Adipocyte (in vitro differentiated cells): ENCODE results near the gene BMP6.

Source experiments
- DNase-seq: peaks from one replicate; pipeline ENCODE4 v3.0.0-alpha.2; 2015; ENCODE audit warnings: low read depth
- H3K27me3 ChIP-seq: replicated peaks from 2 replicates; pipeline ENCODE4 v1.7.0; 2013; ENCODE audit warnings: mild to moderate bottlenecking, low read length, moderate library complexity; ENCODE audit not compliant: control insufficient read depth, insufficient read depth
- H3K36me3 ChIP-seq: 2 replicates; pipeline ENCODE4 v1.7.0; 2013; ENCODE audit warnings: low read length, mild to moderate bottlenecking, moderate library complexity; ENCODE audit not compliant: control insufficient read depth, insufficient read depth, severe bottlenecking
- H3K4me1 ChIP-seq: 2 replicates; pipeline ENCODE4 v1.7.0; 2013; ENCODE audit warnings: mild to moderate bottlenecking, low read length, moderate library complexity; ENCODE audit not compliant: control insufficient read depth, insufficient read depth
- H3K4me3 ChIP-seq: 2 replicates; pipeline ENCODE4 v1.7.0; 2013; ENCODE audit warnings: mild to moderate bottlenecking, low read length, moderate library complexity
- H3K9ac ChIP-seq: 2 replicates; pipeline ENCODE4 v1.7.0; 2013; ENCODE audit warnings: mild to moderate bottlenecking, low read length, moderate library complexity
- H3K9me3 ChIP-seq: 2 replicates; pipeline ENCODE4 v1.7.0; 2013; ENCODE audit warnings: mild to moderate bottlenecking, low read length, moderate library complexity; ENCODE audit not compliant: control insufficient read depth

The BMP6 gene

DNA sequence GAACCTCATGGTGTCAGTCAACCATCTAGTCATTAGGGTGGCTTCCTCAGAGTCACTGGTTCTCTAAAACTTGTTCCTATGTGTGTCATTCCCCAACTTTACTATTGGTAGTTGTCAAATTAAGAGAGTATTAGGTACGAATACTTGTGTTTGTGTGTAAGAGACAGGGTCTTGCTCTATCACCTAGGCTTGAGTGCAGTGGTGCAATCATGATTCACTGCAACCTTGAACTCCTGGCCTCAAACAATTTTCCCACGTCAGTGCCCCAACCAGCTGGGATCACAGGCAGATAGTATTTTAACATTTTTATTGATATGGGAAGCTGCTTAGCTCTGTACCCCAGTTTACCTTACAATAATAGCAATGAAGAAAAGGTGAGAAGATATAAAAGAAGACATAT is 50.6 kb downstream of the BMP6 start:
- Histone ChIP-seq H3K36me3 (no peaks in the 10 kb centered on the region), H3K27me3 (no peaks in the 10 kb centered on the region), H3K4me1 (no peaks in the 10 kb centered on the region), H3K9ac (no peak overlapping the region), H3K4me3 (no peak overlapping the region), H3K9me3 (no peaks in the 10 kb centered on the region)
- DNase-seq = no peak

- H3K27me3 ChIP-seq = no peaks in the 10 kb centered on the region
- H3K4me3 ChIP-seq = no peak overlapping the region
- no peaks in the 10 kb centered on the region for H3K9me3 ChIP-seq
- DNase-seq = no peak
- no peaks in the 10 kb centered on the region for H3K36me3 ChIP-seq
- H3K4me1 ChIP-seq = no peaks in the 10 kb centered on the region
- no peak overlapping the region for H3K9ac ChIP-seq
Observed at GRCh38 chr6:7777074-7777473, 51.2 kb downstream of the BMP6 start.

DNA sequence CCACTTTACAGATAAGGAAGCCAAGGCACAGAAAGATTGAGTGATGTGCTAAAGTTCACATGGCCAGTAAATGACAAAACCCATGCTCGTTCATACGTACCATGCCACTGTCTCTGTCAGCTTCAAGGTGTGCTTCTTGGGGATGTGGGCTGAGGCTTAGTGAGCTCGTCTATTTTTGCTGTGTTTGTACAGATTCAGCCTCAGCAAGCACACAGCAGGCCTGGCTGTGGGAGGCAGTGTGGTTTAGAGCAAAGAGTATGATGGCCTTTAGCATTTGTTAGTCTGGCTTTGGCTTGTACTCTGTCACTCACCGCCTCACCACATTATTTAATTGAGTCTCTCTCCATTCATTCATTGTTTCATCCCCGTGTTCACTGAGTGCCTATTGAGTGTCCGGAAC is 55.3 kb downstream of the BMP6 start:
- Histone ChIP-seq H3K4me1 (peaks cover 24% of the 10 kb centered on the region), H3K4me3 (no peak overlapping the region), H3K27me3 (no peaks in the 10 kb centered on the region), H3K9me3 (no peaks in the 10 kb centered on the region), H3K9ac (no peak overlapping the region), H3K36me3 (no peaks in the 10 kb centered on the region)
- DNase-seq = no peak

DNA sequence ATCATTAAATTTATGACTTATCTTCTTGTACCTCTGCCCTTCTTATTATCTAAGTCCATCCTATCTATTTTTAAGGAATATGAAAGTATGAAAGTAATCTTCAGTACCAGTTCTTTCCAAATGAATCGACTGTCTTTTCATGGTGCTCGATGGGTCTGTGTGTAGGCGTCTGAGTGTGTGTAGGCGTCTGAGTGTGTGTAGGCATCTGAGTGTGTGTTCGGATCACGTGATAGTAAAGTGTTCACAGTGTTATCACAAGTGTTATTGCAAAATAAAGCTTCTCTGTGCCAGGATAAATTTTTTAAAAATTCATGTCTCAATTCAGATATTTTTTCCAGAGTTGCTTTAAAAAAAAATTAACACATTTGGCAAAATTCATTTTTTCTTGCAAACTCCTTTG is 58.3 kb downstream of the BMP6 start:
- DNase-seq = no peak
- Histone ChIP-seq H3K9me3 (no peaks in the 10 kb centered on the region), H3K4me1 (peaks cover 43% of the 10 kb centered on the region), H3K4me3 (peak overlapping the region; percentile 42), H3K36me3 (no peaks in the 10 kb centered on the region), H3K9ac (no peak overlapping the region), H3K27me3 (no peaks in the 10 kb centered on the region)

GRCh38 chr6:7784706-7785105 is 58.8 kb downstream of the BMP6 start:
- no peaks in the 10 kb centered on the region for H3K36me3 ChIP-seq
- peak overlapping the region; percentile 42 for H3K4me3 ChIP-seq
- DNase-seq = no peak
- H3K27me3 ChIP-seq = no peaks in the 10 kb centered on the region
- no peaks in the 10 kb centered on the region for H3K9me3 ChIP-seq
- no peak overlapping the region for H3K9ac ChIP-seq
- H3K4me1 ChIP-seq = peaks cover 43% of the 10 kb centered on the region

DNA sequence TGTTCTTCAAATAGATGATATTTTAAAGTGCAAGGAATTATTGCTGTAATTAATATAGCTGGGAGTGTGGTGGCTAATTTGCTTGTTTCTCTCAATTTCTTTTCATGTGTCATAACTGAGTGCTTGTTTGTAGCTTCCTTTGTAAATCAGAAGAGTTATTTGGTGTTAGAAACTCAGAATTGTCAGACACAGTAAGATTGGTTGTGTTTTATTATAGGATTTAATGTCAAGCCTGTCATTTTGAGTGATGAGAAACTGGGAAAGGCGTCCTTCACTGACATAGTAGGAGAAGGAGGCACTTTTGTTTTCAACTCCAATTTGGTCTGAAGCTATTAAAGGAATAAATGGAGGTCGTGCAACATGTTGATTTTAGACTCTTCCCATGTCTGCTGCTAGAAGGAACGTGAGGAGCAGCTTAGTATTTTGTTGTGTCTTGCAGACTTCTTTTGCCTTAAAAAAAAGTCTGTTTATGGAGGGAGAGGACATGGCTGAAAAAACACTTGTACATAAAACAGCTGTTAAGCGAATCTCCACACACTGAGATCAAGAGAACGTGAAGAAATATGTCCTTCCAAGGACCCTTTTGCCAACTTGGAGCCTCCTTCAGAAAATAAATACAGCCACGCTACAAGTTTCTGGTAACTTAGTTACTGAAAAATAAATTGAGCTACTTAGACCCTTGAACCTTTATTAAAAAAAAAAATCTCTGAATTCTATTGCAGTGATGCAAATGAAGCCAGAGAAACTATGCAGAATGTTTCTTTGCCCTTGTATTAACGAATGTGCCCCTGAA is 59.5 kb downstream of the BMP6 start:
- Histone ChIP-seq H3K4me1 (peaks cover 43% of the 10 kb centered on the region), H3K9ac (no peak overlapping the region), H3K27me3 (no peaks in the 10 kb centered on the region), H3K36me3 (no peaks in the 10 kb centered on the region), H3K4me3 (no peak overlapping the region), H3K9me3 (no peaks in the 10 kb centered on the region)
- peak; percentile 15 for DNase-seq

- no peaks in the 10 kb centered on the region for H3K27me3 ChIP-seq
- peaks cover 43% of the 10 kb centered on the region for H3K4me1 ChIP-seq
- H3K9ac ChIP-seq = peak overlapping the region; percentile 31
- H3K36me3 ChIP-seq = no peaks in the 10 kb centered on the region
- peak overlapping the region; percentile 61 for H3K4me3 ChIP-seq
- no peaks in the 10 kb centered on the region for H3K9me3 ChIP-seq
- DNase-seq = peak; percentile 42
Observed at GRCh38 chr6:7786214-7786661, 60.3 kb downstream of the BMP6 start.

GRCh38 chr6:7787137-7787608 is 61.3 kb downstream of the BMP6 start:
- peak; percentile 89 for DNase-seq
- H3K4me1 ChIP-seq = peaks cover 43% of the 10 kb centered on the region
- no peaks in the 10 kb centered on the region for H3K27me3 ChIP-seq
- H3K9me3 ChIP-seq = no peaks in the 10 kb centered on the region
- H3K9ac ChIP-seq = peak overlapping the region; percentile 31
- H3K4me3 ChIP-seq = peak overlapping the region; percentile 67
- no peaks in the 10 kb centered on the region for H3K36me3 ChIP-seq

DNA sequence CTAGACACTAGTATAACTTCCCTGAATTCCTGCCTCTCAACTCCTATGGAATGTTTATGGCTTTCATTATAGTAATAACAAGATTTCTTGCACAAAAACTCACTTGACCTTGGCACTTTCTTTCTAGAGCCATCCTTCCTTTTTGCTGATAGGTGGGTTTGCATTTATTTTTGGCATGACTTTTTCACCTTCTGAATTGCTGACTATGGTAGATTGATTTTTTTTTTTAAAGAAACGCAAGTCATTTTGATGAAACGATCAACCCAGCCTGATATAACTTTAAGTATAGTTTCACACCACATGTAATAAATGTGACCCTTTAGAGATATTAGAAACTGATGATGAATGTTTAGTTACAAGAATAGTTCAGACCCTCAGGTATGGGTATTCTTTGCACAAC is 61.8 kb downstream of the BMP6 start:
- Histone ChIP-seq H3K9me3 (no peaks in the 10 kb centered on the region), H3K4me1 (peaks cover 43% of the 10 kb centered on the region), H3K27me3 (no peaks in the 10 kb centered on the region), H3K4me3 (peak overlapping the region; percentile 67), H3K36me3 (no peaks in the 10 kb centered on the region), H3K9ac (no peak overlapping the region)
- no peak for DNase-seq

DNA sequence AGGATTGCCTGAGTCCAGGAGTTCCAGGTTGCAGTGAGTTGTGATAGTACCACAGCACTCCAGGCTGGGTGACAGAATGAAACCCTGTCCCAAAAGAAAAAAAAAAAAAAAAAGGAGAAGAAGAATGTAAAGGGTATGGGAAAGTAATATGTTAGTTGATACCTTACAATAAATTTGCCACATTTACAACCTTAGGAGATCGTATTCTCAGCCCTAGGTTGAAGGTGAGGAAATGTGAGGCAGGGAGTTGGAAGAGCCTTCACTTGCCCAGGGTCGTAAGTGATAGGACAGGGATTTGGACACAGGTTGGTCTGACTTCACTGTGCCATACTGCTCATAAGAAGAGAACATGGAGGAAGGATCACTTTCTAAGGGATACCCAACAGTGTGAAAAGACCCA is 68.6 kb downstream of the BMP6 start:
- Histone ChIP-seq H3K4me3 (no peak overlapping the region), H3K9ac (no peak overlapping the region), H3K36me3 (no peaks in the 10 kb centered on the region), H3K4me1 (no peaks in the 10 kb centered on the region), H3K9me3 (no peaks in the 10 kb centered on the region), H3K27me3 (no peaks in the 10 kb centered on the region)
- DNase-seq = no peak

GRCh38 chr6:7797386-7797785 is 71.5 kb downstream of the BMP6 start:
- H3K36me3 ChIP-seq = no peaks in the 10 kb centered on the region
- no peak for DNase-seq
- H3K4me1 ChIP-seq = no peaks in the 10 kb centered on the region
- no peaks in the 10 kb centered on the region for H3K27me3 ChIP-seq
- H3K9me3 ChIP-seq = no peaks in the 10 kb centered on the region
- no peak overlapping the region for H3K9ac ChIP-seq
- no peak overlapping the region for H3K4me3 ChIP-seq

DNA sequence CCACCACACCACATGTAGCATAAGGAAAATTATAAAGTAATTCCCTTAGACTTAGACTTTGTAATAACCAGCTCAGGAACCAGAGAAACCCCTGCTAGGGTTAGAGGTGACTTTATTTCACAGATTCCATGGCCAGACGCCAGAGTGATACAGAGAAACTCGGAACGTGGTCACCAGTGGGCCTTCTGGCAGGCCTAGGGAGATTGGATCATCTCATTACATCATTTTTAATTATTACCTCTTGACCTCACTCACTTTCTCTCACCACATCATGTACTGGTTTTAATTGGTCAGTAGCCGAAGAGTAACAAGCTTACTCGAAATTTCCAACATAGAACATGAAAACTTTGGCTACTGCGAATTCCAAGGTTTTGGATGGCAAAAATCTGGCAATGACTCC is 72.9 kb downstream of the BMP6 start:
- H3K9me3 ChIP-seq = no peaks in the 10 kb centered on the region
- H3K4me3 ChIP-seq = no peak overlapping the region
- no peak for DNase-seq
- no peak overlapping the region for H3K9ac ChIP-seq
- no peaks in the 10 kb centered on the region for H3K4me1 ChIP-seq
- H3K27me3 ChIP-seq = no peaks in the 10 kb centered on the region
- no peaks in the 10 kb centered on the region for H3K36me3 ChIP-seq
